Endodermal cell (in vitro differentiated cells): ENCODE data around the gene MCEE. TPM values are rescaled to one million over a fixed set of nuclear protein-coding genes. Genes with fewer than 3 reads are reported as not detected.

Experiments used
- DNase-seq: peaks from one replicate; pipeline ENCODE4 v3.0.0-alpha.2; 2017
- H3K27ac ChIP-seq: 2 replicates; pipeline ENCODE4 v1.5.1; 2013; ENCODE audit warnings: mild to moderate bottlenecking, low read depth, low read length, moderate library complexity
- H3K27me3 ChIP-seq: 2 replicates; pipeline ENCODE4 v1.6.1; 2013; ENCODE audit warnings: mild to moderate bottlenecking, low read length, moderate library complexity; ENCODE audit not compliant: insufficient read depth, control insufficient read depth, poor library complexity, severe bottlenecking
- H3K36me3 ChIP-seq: 2 replicates; pipeline ENCODE4 v1.7.0; 2013; ENCODE audit warnings: mild to moderate bottlenecking, low read length, moderate library complexity; ENCODE audit not compliant: control insufficient read depth, insufficient read depth
- H3K4me1 ChIP-seq: one replicate; pipeline ENCODE4 v1.7.0; 2013; ENCODE audit warnings: low read length; ENCODE audit not compliant: control insufficient read depth, insufficient read depth
- H3K4me3 ChIP-seq: 2 replicates; pipeline ENCODE4 v1.5.1; 2013; ENCODE audit warnings: mild to moderate bottlenecking, low read length, moderate library complexity
- H3K9ac ChIP-seq: 2 replicates; pipeline ENCODE4 v1.6.1; 2013; ENCODE audit warnings: mild to moderate bottlenecking, low read length, moderate library complexity; ENCODE audit not compliant: poor library complexity, severe bottlenecking; ENCODE audit errors: extremely low read depth
- H3K9me3 ChIP-seq: 2 replicates; pipeline ENCODE4 v1.6.1; 2013; ENCODE audit warnings: mild to moderate bottlenecking, low read length, moderate library complexity; ENCODE audit not compliant: control insufficient read depth
- H3K27ac Mint-ChIP-seq: 2 replicates; pipeline ENCODE4 v1.8.0; 2020; ENCODE audit warnings: mixed read lengths
- H3K27me3 Mint-ChIP-seq: 2 replicates; pipeline ENCODE4 v1.8.0; 2021; ENCODE audit warnings: mild to moderate bottlenecking, mixed read lengths; ENCODE audit not compliant: insufficient read depth
- H3K36me3 Mint-ChIP-seq: 2 replicates; pipeline ENCODE4 v1.8.0; 2020; ENCODE audit warnings: low read depth, mixed read lengths
- H3K4me1 Mint-ChIP-seq: 2 replicates; pipeline ENCODE4 v1.8.0; 2020; ENCODE audit warnings: mixed read lengths
- H3K4me3 Mint-ChIP-seq: 2 replicates; pipeline ENCODE4 v1.8.0; 2020; ENCODE audit warnings: mild to moderate bottlenecking, moderate library complexity, mixed read lengths
- H3K9me3 Mint-ChIP-seq: 2 replicates; pipeline ENCODE4 v1.8.0; 2020; ENCODE audit warnings: mild to moderate bottlenecking, mixed read lengths
- WGBS, 2 experiments: methylation state at CpG; one replicate each; pipeline versions ENCODE4 v1.1.5 to v1.1.7; 2013; ENCODE audit warnings: missing lambda C conversion rate in 2 of 2, mixed read lengths in 1 of 2; ENCODE audit not compliant: insufficient coverage in 1 of 2, insufficient read length in 1 of 2; 5-methylcytosine and 5-hydroxymethylcytosine counted together
- total RNA-seq, 2 donors: library from RNA; stranded (reverse); fragmentation: NEBNext Ultra II Directional in 1 of 2; extraction: Animal tissue kit (Norgen Biotek cat#: 25700) in 1 of 2; gene quantifications; 2 replicates in 1 of 2; 3 replicates in 1 of 2; pipeline ENCODE4 v1.2.1, GENCODE V29; 2021
- TF ChIP-seq, protein P1 (sequence below): fragments of 200-600 bp; sonication (generic); conservative IDR thresholded peaks from 2 replicates; pipeline ENCODE4 v1.5.0; 2021; ENCODE audit warnings: antibody characterized with exemption, mild to moderate bottlenecking

The MCEE gene
- total RNA-seq, 2 donors from 2014 or later = 10.9 to 17.6 TPM

DNA sequence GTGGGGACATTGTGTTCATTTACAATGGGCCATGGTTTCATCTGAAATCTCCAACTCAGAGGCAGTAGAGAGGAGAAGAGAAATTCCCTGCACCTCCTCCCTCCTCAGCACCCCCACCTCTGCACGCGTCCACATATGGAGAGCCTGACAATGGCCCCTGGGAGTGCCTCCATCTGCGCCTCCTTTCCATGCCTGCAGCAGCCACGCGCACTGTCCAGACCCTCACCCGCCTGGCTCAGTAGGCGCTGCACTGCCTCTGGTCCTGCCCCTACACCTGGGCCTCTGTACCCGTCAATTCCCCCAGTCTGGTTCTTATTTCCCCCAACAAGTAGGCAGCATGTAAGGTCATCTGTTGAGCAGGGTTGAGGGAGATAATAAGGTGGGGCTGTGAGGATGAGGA is 24.2 kb upstream of the MCEE start:
- DNase-seq = no peak
- WGBS, 2 experiments = 82% methylated on average over 8 of the region's 8 CpGs; no CpG with 5 or more reads in 1 of the 2 experiments
- Mint-ChIP-seq H3K4me1 (peaks cover 19% of the 10 kb centered on the region), H3K27me3 (no peaks in the 10 kb centered on the region), H3K9me3 (no peaks in the 10 kb centered on the region), H3K27ac (no peak overlapping the region), H3K4me3 (no peak overlapping the region), H3K36me3 (peaks cover 9% of the 10 kb centered on the region)
- H3K9ac ChIP-seq = no peak overlapping the region
- H3K9me3 ChIP-seq = no peaks in the 10 kb centered on the region
- H3K4me3 ChIP-seq = no peak overlapping the region
- peaks cover 10% of the 10 kb centered on the region for H3K36me3 ChIP-seq
- no peak overlapping the region for H3K27ac ChIP-seq
- no peaks in the 10 kb centered on the region for H3K4me1 ChIP-seq
- TF ChIP-seq, protein P1, sequence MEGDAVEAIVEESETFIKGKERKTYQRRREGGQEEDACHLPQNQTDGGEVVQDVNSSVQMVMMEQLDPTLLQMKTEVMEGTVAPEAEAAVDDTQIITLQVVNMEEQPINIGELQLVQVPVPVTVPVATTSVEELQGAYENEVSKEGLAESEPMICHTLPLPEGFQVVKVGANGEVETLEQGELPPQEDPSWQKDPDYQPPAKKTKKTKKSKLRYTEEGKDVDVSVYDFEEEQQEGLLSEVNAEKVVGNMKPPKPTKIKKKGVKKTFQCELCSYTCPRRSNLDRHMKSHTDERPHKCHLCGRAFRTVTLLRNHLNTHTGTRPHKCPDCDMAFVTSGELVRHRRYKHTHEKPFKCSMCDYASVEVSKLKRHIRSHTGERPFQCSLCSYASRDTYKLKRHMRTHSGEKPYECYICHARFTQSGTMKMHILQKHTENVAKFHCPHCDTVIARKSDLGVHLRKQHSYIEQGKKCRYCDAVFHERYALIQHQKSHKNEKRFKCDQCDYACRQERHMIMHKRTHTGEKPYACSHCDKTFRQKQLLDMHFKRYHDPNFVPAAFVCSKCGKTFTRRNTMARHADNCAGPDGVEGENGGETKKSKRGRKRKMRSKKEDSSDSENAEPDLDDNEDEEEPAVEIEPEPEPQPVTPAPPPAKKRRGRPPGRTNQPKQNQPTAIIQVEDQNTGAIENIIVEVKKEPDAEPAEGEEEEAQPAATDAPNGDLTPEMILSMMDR = no peak
- no peaks in the 10 kb centered on the region for H3K27me3 ChIP-seq

- Histone ChIP-seq H3K27ac (no peak overlapping the region), H3K36me3 (peaks cover 16% of the 10 kb centered on the region), H3K27me3 (no peaks in the 10 kb centered on the region), H3K4me1 (no peaks in the 10 kb centered on the region), H3K9me3 (no peaks in the 10 kb centered on the region), H3K4me3 (no peak overlapping the region), H3K9ac (no peak overlapping the region)
- Mint-ChIP-seq H3K4me3 (no peak overlapping the region), H3K27ac (no peak overlapping the region), H3K36me3 (peaks cover 14% of the 10 kb centered on the region), H3K27me3 (no peaks in the 10 kb centered on the region), H3K4me1 (peaks cover 14% of the 10 kb centered on the region), H3K9me3 (no peaks in the 10 kb centered on the region)
- WGBS, 2 experiments = 76 to 86% methylated on average over 5 to 11 of the region's 11 CpGs
- TF ChIP-seq, protein P1 = no peak
- no peak for DNase-seq
These were observed 23.7 kb upstream of the MCEE start for GRCh38 chr2:71153585-71154224.

- Mint-ChIP-seq H3K9me3 (no peaks in the 10 kb centered on the region), H3K27me3 (no peaks in the 10 kb centered on the region), H3K4me3 (no peak overlapping the region), H3K36me3 (peaks cover 28% of the 10 kb centered on the region), H3K4me1 (no peaks in the 10 kb centered on the region), H3K27ac (no peak overlapping the region)
- Histone ChIP-seq H3K27me3 (no peaks in the 10 kb centered on the region), H3K4me1 (no peaks in the 10 kb centered on the region), H3K27ac (no peak overlapping the region), H3K9me3 (no peaks in the 10 kb centered on the region), H3K4me3 (no peak overlapping the region), H3K36me3 (peaks cover 35% of the 10 kb centered on the region), H3K9ac (no peak overlapping the region)
- DNase-seq = no peak
- WGBS, 2 experiments = 88 to 93% methylated on average over 1 of the region's 1 CpG
- TF ChIP-seq, protein P1 = peak; percentile 50
These were observed 21.6 kb upstream of the MCEE start for GRCh38 chr2:71151620-71152019.
